SH-SY5Y (cell line): ENCODE measurements around the gene KCTD10.

Experiments used
- GATA2 ChIP-seq: IDR thresholded peaks from 2 replicates; pipeline ENCODE4 v1.6.1; 2011; ENCODE audit warnings: mild to moderate bottlenecking, low read depth, low read length
- GATA3 ChIP-seq: IDR thresholded peaks from 2 replicates; pipeline ENCODE4 v1.6.1; 2011; ENCODE audit warnings: low read depth, mild to moderate bottlenecking, low read length, moderate library complexity

The KCTD10 gene

GRCh38 chr12:109477185-109477962, at the start of gene KCTD10, which contains the start of gene UBE3B:
KCTD10 (minus strand) TSS chr12:109477300; CDS start chr12:109477262, 38 bp downstream.
UBE3B (plus strand) TSS chr12:109477634; CDS start chr12:109483552, 5,918 bp downstream.
- no peak for TF ChIP-seq GATA3
- TF ChIP-seq GATA2 = no peak; the same call in 1 of the 2 replicates

GRCh38 chr12:109525279-109525585, 48.1 kb upstream of the KCTD10 start:
- no peak for TF ChIP-seq GATA2
- TF ChIP-seq GATA3 = no peak

- TF ChIP-seq GATA2 (no peak), GATA3 (no peak)
These were observed 47.6 kb upstream of the KCTD10 start for GRCh38 chr12:109524466-109525278.

GRCh38 chr12:109523504-109523903, 46.4 kb upstream of the KCTD10 start:
- TF ChIP-seq GATA2 (no peak), GATA3 (no peak)

GRCh38 chr12:109523071-109523470, 46.0 kb upstream of the KCTD10 start:
- TF ChIP-seq GATA3 = no peak
- TF ChIP-seq GATA2 = no peak

GRCh38 chr12:109521831-109522230, 44.7 kb upstream of the KCTD10 start:
- TF ChIP-seq GATA3 (no peak), GATA2 (no peak)

GRCh38 chr12:109519787-109520186, 42.7 kb upstream of the KCTD10 start:
- TF ChIP-seq GATA3 (no peak), GATA2 (no peak)

- no peak for TF ChIP-seq GATA2
These were observed 41.9 kb upstream of the KCTD10 start for GRCh38 chr12:109518820-109519665.

- TF ChIP-seq GATA2 (no peak), GATA3 (no peak)
These were observed 40.5 kb upstream of the KCTD10 start for GRCh38 chr12:109517619-109518018.

GRCh38 chr12:109513977-109514376, 36.9 kb upstream of the KCTD10 start:
- TF ChIP-seq GATA3 = no peak
- TF ChIP-seq GATA2 = no peak

GRCh38 chr12:109513051-109513450, 36.0 kb upstream of the KCTD10 start:
- TF ChIP-seq GATA3 (no peak), GATA2 (no peak)

- TF ChIP-seq GATA3 (no peak), GATA2 (no peak)
These were observed 35.5 kb upstream of the KCTD10 start for GRCh38 chr12:109512608-109513007.

- TF ChIP-seq GATA3 (no peak), GATA2 (no peak)
These were observed 33.1 kb upstream of the KCTD10 start for GRCh38 chr12:109510196-109510595.

GRCh38 chr12:109504068-109504467, 27.0 kb upstream of the KCTD10 start:
- TF ChIP-seq GATA2 (no peak), GATA3 (no peak)

- TF ChIP-seq GATA2 (no peak), GATA3 (no peak)
These were observed 26.5 kb upstream of the KCTD10 start for GRCh38 chr12:109503611-109504010.
